22Rv1 (cell line): Measurements from ENCODE around the gene CTNND2.

Experiments used
- CTCF ChIP-seq: fragments of 450-650 bp; IDR thresholded peaks from 2 replicates; pipeline ENCODE4 v1.5.1; 2017; ENCODE audit warnings: mild to moderate bottlenecking
- ZFX ChIP-seq: fragments of 450-650 bp; IDR thresholded peaks from 2 replicates; pipeline ENCODE4 v1.6.1; 2017; ENCODE audit warnings: antibody characterized with exemption, borderline replicate concordance

GRCh38 chr5:11595045-11595444 is 309.2 kb downstream of the CTNND2 start:
- TF ChIP-seq CTCF = no peak
- no peak for TF ChIP-seq ZFX
